HepG2 (cell line): Measurements from ENCODE around the gene TCAP. TPM values are rescaled to one million over a fixed set of nuclear protein-coding genes. Genes with fewer than 3 reads are reported as not detected.

ENCODE experiments used
- CCAR2 ChIP-seq: fragments of 200-400 bp; formaldehyde crosslinking; optimal IDR thresholded peaks from 2 replicates; pipeline ENCODE3; 2018; ENCODE audit warnings: low read depth, mild to moderate bottlenecking, low read length, moderate library complexity
- KDM5A ChIP-seq: fragments of 200-600 bp; sonication (generic); IDR thresholded peaks from 2 replicates; pipeline ENCODE4 v1.7.0; 2018; ENCODE audit warnings: antibody characterized with exemption, mild to moderate bottlenecking, low read length, borderline replicate concordance
- NR2F2 ChIP-seq: IDR thresholded peaks from 2 replicates; pipeline ENCODE4 v1.6.1; 2012; ENCODE audit warnings: low read depth, inconsistent platforms, borderline replicate concordance
- NRL ChIP-seq: sonication (generic); formaldehyde crosslinking; IDR thresholded peaks from 2 replicates; pipeline ENCODE4 v1.5.0; 2020; ENCODE audit warnings: missing genetic modification reagents, mild to moderate bottlenecking, moderate library complexity, borderline replicate concordance
- TGIF2 ChIP-seq: IDR thresholded peaks from 2 replicates; pipeline ENCODE4 v1.6.1; 2016; ENCODE audit warnings: control low read depth, missing compliant biosample characterization
- ZMAT3 ChIP-seq: sonication (generic); formaldehyde crosslinking; conservative IDR thresholded peaks from 2 replicates; pipeline ENCODE4 v1.7.0; 2021; ENCODE audit warnings: missing genetic modification reagents
- polyA plus RNA-seq, 8 experiments: library from polyadenylated mRNA; depleted of rRNA in 3 of 8; stranded (reverse) in 7 of 8; unstranded in 1 of 8; fragments of >200 nt; fragmentation: Illumina TruSeq in 4 of 8; extraction: Trizol in 4 of 8; gene quantifications; 2 replicates each; pipeline versions ENCODE4 v1.2.1 to v1.2.3, GENCODE V29; 2011 to 2016; ENCODE audit warnings: low read depth in 4 of 8, missing spikeins in 1 of 8, mixed read lengths in 1 of 8; ENCODE audit not compliant: insufficient read depth in 1 of 8
- total RNA-seq, 5 experiments: library from RNA; depleted of rRNA; stranded (reverse); fragments of >200 nt; fragmentation: Illumina TruSeq; extraction: Trizol; gene quantifications; 2 replicates each; pipeline ENCODE4 v1.2.3, GENCODE V29; 2016; ENCODE audit warnings: low read depth in 1 of 5
- TF ChIP-seq, protein P1 (sequence below): sonication (generic); formaldehyde crosslinking; IDR thresholded peaks from 2 replicates; pipeline ENCODE4 v1.9.0; 2021; ENCODE audit warnings: mild to moderate bottlenecking, missing genetic modification reagents
- TF ChIP-seq, protein P2 (sequence below), 2 experiments: fragments of 450-650 bp in 1 of 2; sonication (generic) in 1 of 2; formaldehyde crosslinking; IDR thresholded peaks; 2 replicates each; pipeline versions ENCODE4 v1.5.0 to v1.8.0; 2020 to 2022; ENCODE audit warnings: mild to moderate bottlenecking in 1 of 2, missing genetic modification reagents in 1 of 2
- TF ChIP-seq, protein P3 (sequence below): sonication (generic); formaldehyde crosslinking; IDR thresholded peaks from 2 replicates; pipeline ENCODE4 v1.4.0; 2020; ENCODE audit warnings: missing genetic modification reagents, low read depth, mild to moderate bottlenecking, borderline replicate concordance
- TF ChIP-seq, protein P4 (sequence below): sonication (generic); formaldehyde crosslinking; IDR thresholded peaks from 2 replicates; pipeline ENCODE4 v1.8.0; 2022; ENCODE audit warnings: missing genetic modification reagents, low read depth, mild to moderate bottlenecking, borderline replicate concordance
- TF ChIP-seq, protein P5 (sequence below): sonication (generic); formaldehyde crosslinking; IDR thresholded peaks from 2 replicates; pipeline ENCODE4 v1.8.0; 2022; ENCODE audit warnings: missing genetic modification reagents, mild to moderate bottlenecking, borderline replicate concordance
- TF ChIP-seq, protein P6 (sequence below): IDR thresholded peaks from 2 replicates; pipeline ENCODE4 v1.6.1; 2016; ENCODE audit warnings: control low read depth

The TCAP gene
- total and polyA plus RNA-seq, 2 of the 13 experiments (the other 11 are each of a cell fraction or from before 2014, with no cell fraction given), result 0.24 to 0.65 TPM

DNA sequence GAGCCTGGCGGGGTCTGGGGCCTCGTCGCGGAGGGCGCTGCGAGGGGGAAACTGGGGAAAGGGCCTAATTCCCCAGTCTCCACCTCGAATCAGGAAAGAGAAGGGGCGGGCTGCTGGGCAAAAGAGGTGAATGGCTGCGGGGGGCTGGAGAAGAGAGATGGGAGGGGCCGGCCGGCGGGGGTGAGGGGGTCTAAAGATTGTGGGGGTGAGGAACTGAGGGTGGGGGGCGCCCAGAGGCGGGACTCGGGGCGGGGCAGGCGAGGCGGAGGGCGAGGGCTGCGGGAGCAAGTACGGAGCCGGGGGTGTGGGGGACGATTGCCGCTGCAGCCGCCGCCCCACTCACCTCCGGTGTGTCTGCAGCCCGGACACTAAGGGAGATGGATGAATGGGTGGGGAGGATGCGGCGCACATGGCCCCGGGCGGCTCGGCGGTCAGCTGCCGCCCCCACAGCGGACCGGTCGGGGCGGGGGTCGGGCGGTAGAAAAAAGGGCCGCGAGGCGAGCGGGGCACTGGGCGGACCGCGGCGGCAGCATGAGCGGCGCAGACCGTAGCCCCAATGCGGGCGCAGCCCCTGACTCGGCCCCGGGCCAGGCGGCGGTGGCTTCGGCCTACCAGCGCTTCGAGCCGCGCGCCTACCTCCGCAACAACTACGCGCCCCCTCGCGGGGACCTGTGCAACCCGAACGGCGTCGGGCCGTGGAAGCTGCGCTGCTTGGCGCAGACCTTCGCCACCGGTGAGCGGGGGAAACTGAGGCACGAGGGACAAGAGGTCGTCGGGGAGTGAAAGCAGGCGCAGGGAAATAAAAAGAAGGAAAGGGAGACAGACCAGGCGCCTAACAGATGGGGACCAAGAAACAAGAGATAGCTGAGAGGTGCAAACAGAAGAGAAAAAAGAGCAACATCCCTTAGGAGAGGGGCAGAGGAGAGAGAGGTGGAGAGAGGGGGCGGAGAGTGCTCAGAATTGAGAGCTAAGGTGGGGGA lies 3.1 kb downstream of the TCAP start, which contains the start of gene PNMT (continued):
- TF ChIP-seq, protein P1, sequence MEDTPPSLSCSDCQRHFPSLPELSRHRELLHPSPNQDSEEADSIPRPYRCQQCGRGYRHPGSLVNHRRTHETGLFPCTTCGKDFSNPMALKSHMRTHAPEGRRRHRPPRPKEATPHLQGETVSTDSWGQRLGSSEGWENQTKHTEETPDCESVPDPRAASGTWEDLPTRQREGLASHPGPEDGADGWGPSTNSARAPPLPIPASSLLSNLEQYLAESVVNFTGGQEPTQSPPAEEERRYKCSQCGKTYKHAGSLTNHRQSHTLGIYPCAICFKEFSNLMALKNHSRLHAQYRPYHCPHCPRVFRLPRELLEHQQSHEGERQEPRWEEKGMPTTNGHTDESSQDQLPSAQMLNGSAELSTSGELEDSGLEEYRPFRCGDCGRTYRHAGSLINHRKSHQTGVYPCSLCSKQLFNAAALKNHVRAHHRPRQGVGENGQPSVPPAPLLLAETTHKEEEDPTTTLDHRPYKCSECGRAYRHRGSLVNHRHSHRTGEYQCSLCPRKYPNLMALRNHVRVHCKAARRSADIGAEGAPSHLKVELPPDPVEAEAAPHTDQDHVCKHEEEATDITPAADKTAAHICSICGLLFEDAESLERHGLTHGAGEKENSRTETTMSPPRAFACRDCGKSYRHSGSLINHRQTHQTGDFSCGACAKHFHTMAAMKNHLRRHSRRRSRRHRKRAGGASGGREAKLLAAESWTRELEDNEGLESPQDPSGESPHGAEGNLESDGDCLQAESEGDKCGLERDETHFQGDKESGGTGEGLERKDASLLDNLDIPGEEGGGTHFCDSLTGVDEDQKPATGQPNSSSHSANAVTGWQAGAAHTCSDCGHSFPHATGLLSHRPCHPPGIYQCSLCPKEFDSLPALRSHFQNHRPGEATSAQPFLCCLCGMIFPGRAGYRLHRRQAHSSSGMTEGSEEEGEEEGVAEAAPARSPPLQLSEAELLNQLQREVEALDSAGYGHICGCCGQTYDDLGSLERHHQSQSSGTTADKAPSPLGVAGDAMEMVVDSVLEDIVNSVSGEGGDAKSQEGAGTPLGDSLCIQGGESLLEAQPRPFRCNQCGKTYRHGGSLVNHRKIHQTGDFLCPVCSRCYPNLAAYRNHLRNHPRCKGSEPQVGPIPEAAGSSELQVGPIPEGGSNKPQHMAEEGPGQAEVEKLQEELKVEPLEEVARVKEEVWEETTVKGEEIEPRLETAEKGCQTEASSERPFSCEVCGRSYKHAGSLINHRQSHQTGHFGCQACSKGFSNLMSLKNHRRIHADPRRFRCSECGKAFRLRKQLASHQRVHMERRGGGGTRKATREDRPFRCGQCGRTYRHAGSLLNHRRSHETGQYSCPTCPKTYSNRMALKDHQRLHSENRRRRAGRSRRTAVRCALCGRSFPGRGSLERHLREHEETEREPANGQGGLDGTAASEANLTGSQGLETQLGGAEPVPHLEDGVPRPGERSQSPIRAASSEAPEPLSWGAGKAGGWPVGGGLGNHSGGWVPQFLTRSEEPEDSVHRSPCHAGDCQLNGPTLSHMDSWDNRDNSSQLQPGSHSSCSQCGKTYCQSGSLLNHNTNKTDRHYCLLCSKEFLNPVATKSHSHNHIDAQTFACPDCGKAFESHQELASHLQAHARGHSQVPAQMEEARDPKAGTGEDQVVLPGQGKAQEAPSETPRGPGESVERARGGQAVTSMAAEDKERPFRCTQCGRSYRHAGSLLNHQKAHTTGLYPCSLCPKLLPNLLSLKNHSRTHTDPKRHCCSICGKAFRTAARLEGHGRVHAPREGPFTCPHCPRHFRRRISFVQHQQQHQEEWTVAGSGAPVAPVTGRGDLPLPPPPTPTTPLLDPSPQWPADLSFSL, result no peak
- TF ChIP-seq, protein P2, sequence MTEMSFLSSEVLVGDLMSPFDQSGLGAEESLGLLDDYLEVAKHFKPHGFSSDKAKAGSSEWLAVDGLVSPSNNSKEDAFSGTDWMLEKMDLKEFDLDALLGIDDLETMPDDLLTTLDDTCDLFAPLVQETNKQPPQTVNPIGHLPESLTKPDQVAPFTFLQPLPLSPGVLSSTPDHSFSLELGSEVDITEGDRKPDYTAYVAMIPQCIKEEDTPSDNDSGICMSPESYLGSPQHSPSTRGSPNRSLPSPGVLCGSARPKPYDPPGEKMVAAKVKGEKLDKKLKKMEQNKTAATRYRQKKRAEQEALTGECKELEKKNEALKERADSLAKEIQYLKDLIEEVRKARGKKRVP (CRISPR knock-in tag; IDR thresholded peaks at IDR 0.05), result peak in 1 of 2 experiments; percentile 33; a peak in 1 of 4 replicates
- TF ChIP-seq TGIF2 (CRISPR knock-in tag), result peak; percentile 77
- TF ChIP-seq, protein P3, sequence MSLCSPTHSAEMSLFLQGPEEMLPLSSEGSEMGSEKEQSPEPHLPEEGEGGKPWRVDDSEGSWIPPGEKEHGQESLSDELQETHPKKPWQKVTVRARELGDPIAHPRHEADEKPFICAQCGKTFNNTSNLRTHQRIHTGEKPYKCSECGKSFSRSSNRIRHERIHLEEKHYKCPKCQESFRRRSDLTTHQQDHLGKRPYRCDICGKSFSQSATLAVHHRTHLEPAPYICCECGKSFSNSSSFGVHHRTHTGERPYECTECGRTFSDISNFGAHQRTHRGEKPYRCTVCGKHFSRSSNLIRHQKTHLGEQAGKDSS (CRISPR knock-in tag), result peak; percentile 76; the same call in 1 of the 2 replicates
- no peak for TF ChIP-seq CCAR2
- TF ChIP-seq, protein P4, sequence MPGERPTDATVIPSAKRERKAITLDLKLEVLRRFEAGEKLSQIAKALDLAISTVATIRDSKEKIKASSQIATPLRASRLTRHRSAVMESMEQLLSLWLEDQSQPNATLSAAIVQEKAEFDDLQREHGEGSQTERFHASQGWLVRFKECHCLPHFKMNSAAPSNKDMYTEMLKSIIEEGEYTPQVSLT, result no peak
- peak; percentile 66; the same call in 1 of the 2 replicates for TF ChIP-seq ZMAT3 (CRISPR knock-in tag)
- TF ChIP-seq, protein P5, sequence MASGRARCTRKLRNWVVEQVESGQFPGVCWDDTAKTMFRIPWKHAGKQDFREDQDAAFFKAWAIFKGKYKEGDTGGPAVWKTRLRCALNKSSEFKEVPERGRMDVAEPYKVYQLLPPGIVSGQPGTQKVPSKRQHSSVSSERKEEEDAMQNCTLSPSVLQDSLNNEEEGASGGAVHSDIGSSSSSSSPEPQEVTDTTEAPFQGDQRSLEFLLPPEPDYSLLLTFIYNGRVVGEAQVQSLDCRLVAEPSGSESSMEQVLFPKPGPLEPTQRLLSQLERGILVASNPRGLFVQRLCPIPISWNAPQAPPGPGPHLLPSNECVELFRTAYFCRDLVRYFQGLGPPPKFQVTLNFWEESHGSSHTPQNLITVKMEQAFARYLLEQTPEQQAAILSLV, result peak; percentile 43; the same call in 1 of the 2 replicates
- peak; percentile 83; the same call in 1 of the 2 replicates for TF ChIP-seq NRL (CRISPR knock-in tag)
- TF ChIP-seq KDM5A, result no peak
- TF ChIP-seq, protein P6, sequence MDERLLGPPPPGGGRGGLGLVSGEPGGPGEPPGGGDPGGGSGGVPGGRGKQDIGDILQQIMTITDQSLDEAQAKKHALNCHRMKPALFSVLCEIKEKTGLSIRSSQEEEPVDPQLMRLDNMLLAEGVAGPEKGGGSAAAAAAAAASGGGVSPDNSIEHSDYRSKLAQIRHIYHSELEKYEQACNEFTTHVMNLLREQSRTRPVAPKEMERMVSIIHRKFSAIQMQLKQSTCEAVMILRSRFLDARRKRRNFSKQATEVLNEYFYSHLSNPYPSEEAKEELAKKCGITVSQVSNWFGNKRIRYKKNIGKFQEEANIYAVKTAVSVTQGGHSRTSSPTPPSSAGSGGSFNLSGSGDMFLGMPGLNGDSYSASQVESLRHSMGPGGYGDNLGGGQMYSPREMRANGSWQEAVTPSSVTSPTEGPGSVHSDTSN (CRISPR knock-in tag), result no peak
- no peak for TF ChIP-seq NR2F2
